Thoracic aorta (tissue), 2 donors: Measurements from ENCODE around the gene CACNA1F. TPM values are rescaled to one million over a fixed set of nuclear protein-coding genes. Genes with fewer than 3 reads are reported as not detected.

Source experiments
- ATAC-seq: fragments of 150-250 bp; one replicate; pipeline ENCODE4 v1.8.0; 2017; ENCODE audit warnings: low read depth; ENCODE audit not compliant: insufficient number of reproducible peaks, low FRiP score
- DNase-seq: peaks from one replicate; pipeline ENCODE4 v3.0.0-alpha.2; 2020; ENCODE audit warnings: low spot score
- H3K27ac ChIP-seq, 2 donors: fragments of 200-600 bp; sonication (generic); 1 replicate in 1 of 2; 2 replicates in 1 of 2; pipeline ENCODE4 v1.5.1; 2016; ENCODE audit warnings: mild to moderate bottlenecking in 2 of 2, moderate library complexity in 2 of 2
- H3K27me3 ChIP-seq: fragments of 200-600 bp; sonication (generic); replicated peaks from 2 replicates; pipeline ENCODE4 v1.6.0; 2016; ENCODE audit warnings: mild to moderate bottlenecking; ENCODE audit not compliant: insufficient read depth
- H3K36me3 ChIP-seq: fragments of 200-600 bp; sonication (generic); one replicate; pipeline ENCODE4 v1.5.1; 2016
- H3K4me1 ChIP-seq, 2 donors: fragments of 200-600 bp; sonication (generic); 1 replicate in 1 of 2; 2 replicates in 1 of 2; pipeline versions ENCODE4 v1.5.1 to v1.6.0; 2016; ENCODE audit warnings: low read depth in 2 of 2, mild to moderate bottlenecking in 1 of 2; ENCODE audit not compliant: control insufficient read depth in 1 of 2
- H3K4me3 ChIP-seq: fragments of 200-600 bp; sonication (generic); 2 replicates; pipeline ENCODE4 v1.5.1; 2016; ENCODE audit warnings: mild to moderate bottlenecking
- H3K9me3 ChIP-seq: fragments of 200-600 bp; sonication (generic); 2 replicates; pipeline ENCODE4 v1.5.1; 2016
- total RNA-seq, 2 donors: library from RNA; depleted of rRNA; stranded (reverse); fragments of >200 nt; gene quantifications; one replicate each; pipeline versions ENCODE4 v1.1.0 to v1.2.3, GENCODE V29; 2016
- TF ChIP-seq, protein P1 (sequence below): fragments of 200-600 bp; sonication (generic); IDR thresholded peaks from one replicate; pipeline ENCODE4 v1.5.1; 2019; ENCODE audit warnings: antibody characterized with exemption

The CACNA1F gene
- total RNA-seq, 2 donors from 2014 or later, result 0.81 TPM; not detected in 1

DNA sequence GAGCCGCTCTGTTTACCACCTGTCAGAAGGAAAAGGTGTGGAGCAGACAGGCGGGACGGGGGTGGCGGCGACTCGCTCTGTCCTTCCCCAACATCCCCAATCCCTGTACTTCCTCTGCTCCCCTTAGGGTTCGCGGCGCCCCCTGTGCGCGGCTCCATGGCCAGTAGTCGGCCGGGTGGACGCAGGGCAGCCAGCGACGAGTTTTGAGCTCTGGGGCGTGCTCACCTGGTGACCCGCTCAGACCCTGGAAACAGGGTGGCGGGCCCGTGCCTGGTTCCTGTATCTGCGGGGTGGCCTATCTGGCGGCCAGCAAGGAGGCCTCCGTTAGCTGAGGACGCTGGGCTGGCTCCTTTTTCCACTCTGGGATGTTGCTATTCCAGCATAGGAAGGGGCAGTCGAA lies 75.9 kb downstream of the CACNA1F start:
- TF ChIP-seq, protein P1, sequence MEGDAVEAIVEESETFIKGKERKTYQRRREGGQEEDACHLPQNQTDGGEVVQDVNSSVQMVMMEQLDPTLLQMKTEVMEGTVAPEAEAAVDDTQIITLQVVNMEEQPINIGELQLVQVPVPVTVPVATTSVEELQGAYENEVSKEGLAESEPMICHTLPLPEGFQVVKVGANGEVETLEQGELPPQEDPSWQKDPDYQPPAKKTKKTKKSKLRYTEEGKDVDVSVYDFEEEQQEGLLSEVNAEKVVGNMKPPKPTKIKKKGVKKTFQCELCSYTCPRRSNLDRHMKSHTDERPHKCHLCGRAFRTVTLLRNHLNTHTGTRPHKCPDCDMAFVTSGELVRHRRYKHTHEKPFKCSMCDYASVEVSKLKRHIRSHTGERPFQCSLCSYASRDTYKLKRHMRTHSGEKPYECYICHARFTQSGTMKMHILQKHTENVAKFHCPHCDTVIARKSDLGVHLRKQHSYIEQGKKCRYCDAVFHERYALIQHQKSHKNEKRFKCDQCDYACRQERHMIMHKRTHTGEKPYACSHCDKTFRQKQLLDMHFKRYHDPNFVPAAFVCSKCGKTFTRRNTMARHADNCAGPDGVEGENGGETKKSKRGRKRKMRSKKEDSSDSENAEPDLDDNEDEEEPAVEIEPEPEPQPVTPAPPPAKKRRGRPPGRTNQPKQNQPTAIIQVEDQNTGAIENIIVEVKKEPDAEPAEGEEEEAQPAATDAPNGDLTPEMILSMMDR, result no peak
- no peaks in the 10 kb centered on the region for H3K9me3 ChIP-seq
- no peak overlapping the region for H3K4me3 ChIP-seq
- no peak overlapping the region for H3K27ac ChIP-seq
- ATAC-seq, result no peak
- no peaks in the 10 kb centered on the region for H3K36me3 ChIP-seq
- no peak for DNase-seq
- H3K4me1 ChIP-seq, result no peaks in the 10 kb centered on the region
- no peaks in the 10 kb centered on the region for H3K27me3 ChIP-seq

DNA sequence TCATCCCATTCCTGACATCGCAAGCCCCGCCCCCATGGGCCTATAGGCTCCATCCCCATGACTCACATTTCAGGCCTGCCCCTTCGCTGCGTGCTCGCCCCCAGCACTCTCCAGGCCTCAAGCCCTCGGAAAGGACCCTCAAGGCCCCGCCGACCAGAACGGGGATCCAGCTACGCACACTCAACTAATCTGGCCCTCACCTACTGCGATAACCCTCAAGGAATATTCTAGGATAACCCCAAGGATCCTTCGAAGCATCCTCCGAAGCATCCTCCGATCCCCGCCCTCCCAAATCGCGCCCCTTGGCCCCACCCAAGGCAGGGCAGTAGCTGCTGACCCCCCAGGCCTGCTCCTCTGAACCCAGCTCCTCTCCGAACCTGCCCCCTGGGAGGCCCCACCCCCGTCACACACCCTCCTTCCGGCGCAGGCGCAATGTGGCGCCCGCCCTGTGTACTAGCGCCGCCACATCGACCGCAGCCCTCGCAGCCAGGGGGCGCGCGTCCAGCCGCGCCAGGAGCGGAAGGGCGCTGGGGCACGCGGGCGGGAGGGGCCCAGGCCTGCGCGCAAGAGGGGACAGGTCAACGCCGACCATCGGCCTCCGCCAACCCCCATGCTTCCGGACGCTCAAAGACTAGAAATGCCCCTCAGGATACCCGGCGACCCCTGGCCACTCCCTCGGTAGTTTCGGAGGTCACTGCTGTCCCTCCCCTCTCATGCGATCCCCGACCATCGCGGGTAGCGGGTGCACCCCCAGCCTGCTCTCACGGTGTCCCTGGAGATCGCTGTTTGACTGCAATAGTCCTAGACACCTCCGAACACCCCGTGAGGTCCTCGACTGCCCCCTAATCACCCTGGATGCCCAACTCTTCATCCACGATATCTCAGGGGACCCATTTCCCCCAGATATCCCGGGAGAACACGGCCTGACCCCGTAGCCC lies 77.0 kb downstream of the CACNA1F start:
- Histone ChIP-seq H3K4me3 (peak overlapping the region; percentile 78), H3K27me3 (no peaks in the 10 kb centered on the region), H3K9me3 (no peaks in the 10 kb centered on the region), H3K4me1 (no peaks in the 10 kb centered on the region), H3K36me3 (no peaks in the 10 kb centered on the region), H3K27ac (peak overlapping the region; percentile 92 to 94)
- peak; percentile 68 for DNase-seq
- TF ChIP-seq, protein P1, result peak; percentile 64
- peak; percentile 85 for ATAC-seq

DNA sequence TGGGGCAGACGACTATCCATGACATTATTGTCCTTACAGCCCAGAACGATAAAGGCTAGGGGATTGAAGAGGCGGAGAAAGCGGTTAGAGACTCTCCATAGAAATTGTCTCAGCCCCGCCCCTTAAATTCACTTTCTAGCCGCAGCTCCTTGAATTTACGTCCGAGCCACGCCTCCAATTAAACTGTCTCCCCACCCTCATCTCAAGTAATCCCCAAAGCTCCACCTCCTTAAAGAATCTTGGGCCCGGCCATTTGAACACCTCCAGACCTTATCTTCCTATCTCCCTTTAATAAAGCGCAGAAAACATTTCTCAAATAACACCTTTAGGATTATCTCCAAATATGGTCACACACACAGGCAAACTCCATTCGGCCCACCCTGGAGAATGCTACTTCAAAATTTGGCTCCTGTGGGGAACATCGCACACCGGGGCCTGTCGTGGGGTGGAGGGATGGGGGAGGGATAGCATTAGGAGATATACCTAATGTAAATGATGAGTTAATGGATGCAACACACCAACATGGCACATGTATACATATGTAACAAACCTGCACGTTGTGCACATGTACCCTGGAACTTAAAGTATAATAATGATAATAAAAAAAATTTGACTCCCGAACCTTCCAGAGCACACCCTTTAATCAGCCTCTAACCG lies 77.8 kb downstream of the CACNA1F start:
- Histone ChIP-seq H3K4me3 (peak overlapping the region; percentile 78), H3K4me1 (no peaks in the 10 kb centered on the region), H3K9me3 (no peaks in the 10 kb centered on the region), H3K27ac (peak overlapping the region; percentile 92 to 94), H3K27me3 (no peaks in the 10 kb centered on the region), H3K36me3 (no peaks in the 10 kb centered on the region)
- peak; percentile 54 for ATAC-seq
- no peak for DNase-seq
- TF ChIP-seq, protein P1, result no peak

Other genes with a start within 250 kb of the CACNA1F start
- 10 to 100 TPM; 29.8 to 36.6 TPM for gene GRIPAP1, start 231.1 kb downstream of the CACNA1F start, total RNA-seq
- gene TFE3, start 190.0 kb downstream of the CACNA1F start, total RNA-seq, result 100 to 1,000 TPM in 1 of 2 donors, 10 to 100 TPM in 1; 83.8 to 106 TPM
- 1 to 10 TPM; 3.6 to 5.6 TPM for gene CCDC120, start 174.3 kb downstream of the CACNA1F start, total RNA-seq
- 10 to 100 TPM; 24.0 to 25.7 TPM for gene PRAF2, start 159.3 kb downstream of the CACNA1F start, total RNA-seq
- 100 to 1,000 TPM in 1 of 2 donors, 10 to 100 TPM in 1; 90.2 to 108 TPM for gene WDR45, start 153.5 kb downstream of the CACNA1F start, total RNA-seq
- gene GPKOW, start 109.6 kb downstream of the CACNA1F start, total RNA-seq, result 10 to 100 TPM; 22.2 to 23.3 TPM
- 10 to 100 TPM in 1 of 2 donors, 1 to 10 TPM in 1; 3.5 to 16.8 TPM for gene MAGIX, start 70.6 kb downstream of the CACNA1F start, total RNA-seq
- 100 to 1,000 TPM in 1 of 2 donors, 10 to 100 TPM in 1; 90.2 to 101 TPM for gene PLP2, start 61.4 kb downstream of the CACNA1F start, total RNA-seq
- gene PRICKLE3, start 47.0 kb downstream of the CACNA1F start, total RNA-seq, result 10 to 100 TPM; 21.4 to 46.7 TPM
- 1 to 10 TPM; 3.2 to 6.9 TPM for gene SYP, start 33.1 kb downstream of the CACNA1F start, total RNA-seq
- gene CCDC22, start 2.1 kb upstream of the CACNA1F start, total RNA-seq, result 10 to 100 TPM; 22.3 to 23.2 TPM
- not detected for gene FOXP3, start 31.4 kb upstream of the CACNA1F start, total RNA-seq
- 10 to 100 TPM; 12.6 to 14.8 TPM for gene PPP1R3F, start 36.5 kb upstream of the CACNA1F start, total RNA-seq
- gene GAGE10, start 70.3 kb upstream of the CACNA1F start, total RNA-seq, result not detected
- not detected for gene GAGE12J, start 88.7 kb upstream of the CACNA1F start, total RNA-seq
- not detected for gene GAGE13, start 98.2 kb upstream of the CACNA1F start, total RNA-seq